ENCODE data around the gene ZNF630. TPM values are rescaled to one million over a fixed set of nuclear protein-coding genes. Genes with fewer than 3 reads are reported as not detected.
"Not testable (repeated sequence)": the region's sequence is repeated elsewhere in the genome, so short reads cannot be mapped to it uniquely, and the experiment has no call there.

Gene ZNF630
- total RNA-seq, 1 donor from 2014 or later, result 5.1 TPM

DNA sequence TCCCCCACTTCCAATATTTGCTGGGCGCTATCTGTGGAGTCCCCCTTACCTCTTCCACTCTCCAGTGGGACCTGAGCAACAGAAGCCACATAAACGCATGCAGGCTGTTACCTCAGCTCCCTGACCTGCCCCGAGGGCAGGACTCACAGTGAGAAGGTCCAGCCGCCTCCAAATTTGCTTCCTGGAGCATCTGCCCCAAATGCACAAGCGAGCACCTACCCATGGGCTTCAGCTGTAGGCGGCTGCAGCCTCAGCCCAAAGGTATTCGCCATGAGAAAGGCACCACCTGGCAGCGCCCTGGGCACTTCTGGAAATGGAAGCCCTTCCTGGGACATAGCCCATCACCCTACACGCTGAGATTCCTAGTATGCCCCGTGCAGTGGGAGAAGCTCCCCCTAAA is 41.2 kb downstream of the ZNF630 start:
- DNase-seq (ENCODE audit: low spot score), result no peak

DNA sequence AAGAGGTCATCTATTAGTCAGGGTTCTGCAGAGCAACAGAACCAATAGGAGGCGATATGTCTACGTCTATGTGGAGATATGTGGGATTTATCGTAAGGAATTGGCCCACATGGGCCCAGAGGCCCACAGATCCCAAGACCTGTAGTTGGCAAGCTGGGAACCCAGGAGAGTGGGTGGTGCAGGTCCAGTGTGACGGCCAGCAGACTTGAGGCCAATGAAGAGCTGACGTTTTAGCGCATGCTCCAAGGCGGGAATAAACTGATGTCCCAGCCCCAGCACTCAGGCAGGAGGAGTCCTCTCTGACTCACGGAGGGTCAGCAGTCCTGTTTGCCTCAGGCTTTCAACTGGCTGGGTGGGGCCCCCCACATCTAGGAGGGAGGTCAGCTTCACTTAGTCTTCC is 43.3 kb downstream of the ZNF630 start:
- no peak for DNase-seq (ENCODE audit: low spot score)

DNA sequence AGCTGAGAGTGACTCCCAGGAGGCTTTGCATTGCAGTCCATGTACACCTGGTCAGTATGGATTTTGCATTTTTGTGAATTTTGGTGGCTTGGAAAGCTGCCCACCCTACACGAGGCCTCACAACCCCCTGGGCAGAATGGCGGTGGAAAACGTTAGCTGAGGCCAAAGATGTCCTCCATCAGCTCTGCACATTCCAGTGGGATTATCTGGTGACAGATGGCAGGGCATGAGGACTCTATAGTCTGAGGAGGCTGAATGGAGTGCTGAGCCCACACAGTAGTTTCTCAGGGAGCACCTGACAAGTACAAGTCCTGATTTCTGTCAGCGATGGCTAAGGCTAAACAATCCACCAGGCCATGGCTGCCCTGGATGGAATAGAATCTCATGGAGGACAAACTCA is 43.9 kb downstream of the ZNF630 start:
- DNase-seq (ENCODE audit: low spot score), result not testable (repeated sequence)

DNA sequence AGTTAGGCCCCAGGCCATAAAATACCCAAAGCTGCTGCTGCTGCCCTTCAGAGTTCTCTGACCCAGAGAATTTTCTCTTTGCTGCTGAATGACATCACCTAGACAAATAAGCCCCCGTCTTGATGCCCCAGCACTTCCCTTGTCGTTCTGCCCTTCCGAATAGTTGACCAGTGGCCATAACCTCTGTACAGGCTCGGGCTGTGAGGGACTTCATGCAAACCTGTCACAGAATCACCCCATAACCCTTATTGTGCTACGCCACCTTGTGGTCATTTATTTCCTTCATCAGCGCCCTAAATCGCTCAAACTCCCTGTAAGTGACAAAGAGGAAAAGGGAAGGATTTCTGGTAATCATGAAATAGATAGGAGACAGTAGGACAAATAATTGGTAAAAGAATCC is 45.9 kb downstream of the ZNF630 start:
- peak; percentile 68 for DNase-seq (ENCODE audit: low spot score)

DNA sequence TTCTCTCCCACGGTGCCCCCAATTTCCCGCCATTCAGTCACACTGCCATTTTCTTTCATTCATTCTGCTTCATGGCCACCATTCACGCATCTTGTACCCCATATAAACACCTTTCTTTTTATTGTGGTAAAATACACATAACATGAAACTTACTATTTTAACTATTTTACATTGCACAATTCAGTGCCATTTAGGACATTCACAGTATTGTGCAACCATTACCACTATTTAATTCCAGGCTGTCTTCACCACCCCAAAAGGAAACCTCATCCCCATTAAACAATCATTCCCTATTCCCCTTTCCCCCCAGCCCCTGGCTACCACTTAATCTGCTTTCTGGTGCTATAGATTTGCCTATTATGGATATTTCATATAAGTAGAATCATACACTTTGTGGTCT is 48.7 kb downstream of the ZNF630 start:
- DNase-seq (ENCODE audit: low spot score), result no peak

DNA sequence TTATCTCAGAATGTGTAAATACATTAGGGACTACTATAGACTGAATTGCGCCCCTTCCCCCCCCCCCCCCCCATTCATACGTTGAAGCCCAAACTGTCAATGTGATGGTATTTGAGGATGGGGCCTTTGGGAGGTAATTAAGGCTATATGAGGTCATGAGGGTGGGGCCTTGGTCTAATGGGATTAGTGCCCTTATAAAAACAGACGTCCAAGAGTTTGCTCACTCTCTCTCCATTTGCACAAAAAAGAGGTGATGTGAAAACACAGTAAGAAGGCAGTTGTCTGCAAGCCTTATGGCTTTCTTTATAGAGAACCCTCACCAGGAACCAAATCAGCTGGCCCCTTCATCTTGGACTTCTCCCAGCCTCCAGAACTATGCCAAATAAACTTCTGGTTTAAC is 49.3 kb downstream of the ZNF630 start:
- no peak for DNase-seq (ENCODE audit: low spot score)

DNA sequence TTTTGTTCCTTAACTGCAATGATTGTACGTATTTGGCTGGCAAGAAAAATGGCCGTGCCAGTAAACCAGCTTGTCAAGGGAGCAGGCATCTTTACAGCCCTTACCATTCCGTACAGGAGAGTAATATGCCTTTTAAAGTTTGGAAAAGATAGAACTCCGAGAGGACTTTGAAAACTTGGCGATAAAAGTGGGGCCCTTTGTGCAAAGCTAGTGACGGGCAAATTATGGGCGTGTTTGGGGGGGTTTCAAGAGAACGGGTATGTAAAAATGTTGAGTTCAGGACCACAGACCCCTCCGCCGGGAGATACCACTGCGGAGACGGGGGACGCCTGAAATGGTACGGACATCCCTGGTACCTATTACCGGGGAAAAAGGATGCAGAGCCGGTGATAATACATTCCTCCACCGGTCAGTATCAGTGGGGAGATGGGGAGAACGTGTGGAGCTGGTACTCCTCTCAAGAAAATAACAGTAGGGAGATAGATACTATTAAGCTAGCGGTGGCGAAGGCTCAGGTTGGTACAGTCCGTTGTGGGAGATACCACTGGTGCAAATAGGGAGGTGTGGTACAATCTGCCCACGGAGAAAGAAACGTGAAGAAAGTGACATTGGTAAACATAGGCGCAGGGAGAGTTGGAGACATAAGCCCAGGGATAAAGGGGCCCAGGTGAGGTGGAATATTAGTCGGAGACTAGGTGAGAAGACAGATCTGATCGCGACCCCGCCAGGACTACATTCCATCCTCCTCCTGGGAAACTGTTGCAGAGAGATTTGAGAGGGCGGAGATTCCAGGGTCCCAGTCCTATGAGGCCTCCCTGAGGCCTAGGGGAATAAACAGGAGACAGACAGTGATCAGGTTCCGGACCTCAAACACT is 50.2 kb downstream of the ZNF630 start:
- DNase-seq (ENCODE audit: low spot score), result peak; percentile 89

DNA sequence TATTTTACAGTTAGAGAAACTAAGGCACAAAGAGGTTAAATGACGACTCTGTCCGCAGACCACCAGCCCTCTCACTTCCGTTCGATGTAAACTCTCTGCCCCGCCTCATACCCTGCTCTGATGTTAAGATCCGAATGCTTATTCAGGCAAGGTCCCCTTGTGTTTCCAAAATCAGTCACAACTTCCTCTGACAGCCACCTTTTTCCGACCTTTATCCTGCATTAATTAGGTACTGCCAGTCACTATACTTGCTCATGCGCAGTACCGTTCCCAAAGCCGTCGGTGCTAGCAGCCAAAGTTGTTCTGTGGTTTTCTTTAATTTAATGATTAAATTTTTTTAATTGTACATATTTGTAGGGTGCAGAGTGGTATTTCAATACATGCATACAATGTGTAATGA is 51.0 kb downstream of the ZNF630 start:
- not testable (repeated sequence) for DNase-seq (ENCODE audit: low spot score)

DNA sequence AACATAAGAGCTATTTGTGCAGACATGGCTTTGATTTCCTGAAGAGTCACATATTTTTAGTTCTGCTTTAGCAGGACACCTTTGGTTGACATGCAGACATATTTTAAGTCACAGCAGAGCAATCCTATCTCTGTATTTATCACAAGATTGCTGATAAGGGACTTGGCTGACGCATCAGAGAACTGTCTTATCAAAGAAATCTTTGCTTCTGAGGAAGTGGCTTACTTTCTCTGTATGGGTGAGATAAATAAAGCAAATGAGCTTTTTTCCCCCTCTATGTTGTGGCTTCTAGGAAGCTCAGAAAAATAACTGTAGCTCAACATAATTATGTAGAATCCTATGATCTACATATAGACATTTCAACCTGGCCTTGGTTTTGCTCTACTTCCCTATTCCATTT is 51.5 kb downstream of the ZNF630 start:
- not testable (repeated sequence) for DNase-seq (ENCODE audit: low spot score)

DNA sequence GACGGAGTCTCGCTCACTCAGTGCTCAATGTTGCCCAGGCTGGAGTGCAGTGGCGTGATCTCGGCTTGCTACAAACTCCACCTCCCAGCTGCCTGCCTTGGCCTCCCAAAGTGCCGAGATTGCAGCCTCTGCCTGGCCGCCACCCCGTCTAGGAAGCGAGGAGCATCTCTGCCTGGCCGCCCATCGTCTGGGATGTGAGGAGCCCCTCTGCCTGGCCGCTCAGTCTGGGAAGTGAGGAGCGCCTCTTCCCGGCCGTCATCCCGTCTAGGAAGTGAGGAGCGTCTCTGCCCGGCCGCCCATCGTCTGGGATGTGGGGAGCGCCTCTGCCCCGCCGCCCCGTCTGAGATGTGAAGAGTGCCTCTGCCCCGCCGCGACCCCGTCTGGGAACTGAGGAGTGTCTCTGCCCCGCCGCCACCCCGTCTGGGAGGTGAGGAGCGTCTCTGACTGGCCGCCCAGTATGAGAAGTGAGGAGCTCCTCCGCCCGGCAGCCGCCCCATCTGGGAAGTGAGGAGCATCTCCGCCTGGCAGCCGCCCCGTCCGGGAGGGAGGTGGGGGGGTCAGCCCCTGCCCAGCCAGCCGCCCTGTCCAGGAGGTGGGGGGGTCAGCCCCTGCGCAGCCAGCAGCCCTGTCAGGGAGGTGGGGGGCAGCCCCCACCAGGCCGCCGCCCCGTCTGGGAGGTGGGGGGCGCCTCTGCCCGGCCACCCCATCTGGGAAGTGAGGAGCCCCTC is 54.7 kb downstream of the ZNF630 start:
- not testable (repeated sequence) for DNase-seq (ENCODE audit: low spot score)

DNA sequence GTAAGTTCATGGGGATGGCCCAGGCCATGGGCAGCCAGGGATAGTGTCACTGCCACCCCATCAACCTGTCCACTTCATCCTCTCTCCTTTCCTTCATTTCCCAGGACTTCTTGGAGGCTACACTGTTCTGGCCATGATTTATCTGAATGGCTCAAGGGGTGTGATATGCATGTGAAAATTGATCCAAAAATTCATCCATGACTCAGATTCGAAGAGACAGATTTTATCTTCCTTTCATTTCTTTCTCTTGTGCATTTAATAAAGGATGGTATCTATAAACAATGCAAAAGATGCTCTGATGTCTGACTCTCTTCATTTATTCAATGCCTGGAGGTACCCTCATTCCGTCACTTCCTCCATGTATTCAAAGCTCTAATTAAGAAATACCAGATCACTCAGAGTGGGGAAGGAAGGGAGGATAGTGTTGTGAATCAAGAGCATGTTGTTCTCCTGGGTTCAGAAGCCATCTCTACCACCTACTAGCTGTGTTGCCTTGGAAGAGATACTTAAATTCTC is 61.9 kb downstream of the ZNF630 start:
- DNase-seq (ENCODE audit: low spot score), result not testable (repeated sequence)

Other genes starting within 250 kb of the ZNF630 start
- gene ZNF81, start 234.7 kb downstream of the ZNF630 start, total RNA-seq (ENCODE audit: insufficient read depth, low replicate concordance), result 7.5 TPM
- 5.1 TPM for gene ZNF182, start 67.7 kb downstream of the ZNF630 start, total RNA-seq (ENCODE audit: insufficient read depth, low replicate concordance)
- not detected for gene SPACA5, start 64.7 kb downstream of the ZNF630 start, total RNA-seq (ENCODE audit: insufficient read depth, low replicate concordance)
- gene SPACA5B, start 59.0 kb upstream of the ZNF630 start, total RNA-seq (ENCODE audit: insufficient read depth, low replicate concordance), result not detected
- gene SSX5, start 125.2 kb upstream of the ZNF630 start, total RNA-seq (ENCODE audit: insufficient read depth, low replicate concordance), result not detected
- gene SSX1, start 183.8 kb upstream of the ZNF630 start, total RNA-seq (ENCODE audit: insufficient read depth, low replicate concordance), result not detected